Measurements from ENCODE around the gene RFX3.

RFX3 gene

GRCh38 chr9:3239240-3239639 lies 286.6 kb downstream of the RFX3 start:
- TF ChIP-seq CTCF (IDR thresholded peaks at IDR 0.05; ENCODE audit: insufficient read depth, low read depth, low read length, missing control alignments): no peak
- no peak for DNase-seq (ENCODE audit: low read depth)
- H3K4me3 ChIP-seq (ENCODE audit: low read depth, low read length): no peak overlapping the region

- no peak overlapping the region for H3K4me3 ChIP-seq (ENCODE audit: low read depth, low read length)
- no peak for DNase-seq (ENCODE audit: low read depth)
- no peak for TF ChIP-seq CTCF (IDR thresholded peaks at IDR 0.05; ENCODE audit: insufficient read depth, low read depth, low read length, missing control alignments)
Observed at GRCh38 chr9:3238236-3238635, 287.6 kb downstream of the RFX3 start.

- TF ChIP-seq CTCF (IDR thresholded peaks at IDR 0.05; ENCODE audit: insufficient read depth, low read depth, low read length, missing control alignments): no peak
- DNase-seq (ENCODE audit: low read depth): no peak
- no peak overlapping the region for H3K4me3 ChIP-seq (ENCODE audit: low read depth, low read length)
Observed at GRCh38 chr9:3237121-3237520, 288.7 kb downstream of the RFX3 start.

GRCh38 chr9:3235497-3235896 lies 290.3 kb downstream of the RFX3 start:
- TF ChIP-seq CTCF (IDR thresholded peaks at IDR 0.05; ENCODE audit: insufficient read depth, low read depth, low read length, missing control alignments): no peak
- DNase-seq (ENCODE audit: low read depth): no peak
- H3K4me3 ChIP-seq (ENCODE audit: low read depth, low read length): no peak overlapping the region

- TF ChIP-seq CTCF (IDR thresholded peaks at IDR 0.05; ENCODE audit: insufficient read depth, low read depth, low read length, missing control alignments): no peak
- no peak for DNase-seq (ENCODE audit: low read depth)
- no peak overlapping the region for H3K4me3 ChIP-seq (ENCODE audit: low read depth, low read length)
Observed at GRCh38 chr9:3224931-3225330, 300.9 kb downstream of the RFX3 start.

- DNase-seq (ENCODE audit: low read depth): no peak
- no peak overlapping the region for H3K4me3 ChIP-seq (ENCODE audit: low read depth, low read length)
- TF ChIP-seq CTCF (IDR thresholded peaks at IDR 0.05; ENCODE audit: insufficient read depth, low read depth, low read length, missing control alignments): no peak
Observed at GRCh38 chr9:3215658-3216057, 310.1 kb downstream of the RFX3 start.

- no peak for DNase-seq (ENCODE audit: low read depth)
- no peak for TF ChIP-seq CTCF (IDR thresholded peaks at IDR 0.05; ENCODE audit: insufficient read depth, low read depth, low read length, missing control alignments)
- H3K4me3 ChIP-seq (ENCODE audit: low read depth, low read length): no peak overlapping the region
Observed at GRCh38 chr9:3214741-3215140, 311.1 kb downstream of the RFX3 start.
